Hepatic stellate cell (primary cell): ENCODE measurements around the gene MED13L.

Experiments
- DNase-seq: peaks from one replicate; pipeline ENCODE4 v3.0.0; 2011; ENCODE audit warnings: low spot score

The MED13L gene

DNA sequence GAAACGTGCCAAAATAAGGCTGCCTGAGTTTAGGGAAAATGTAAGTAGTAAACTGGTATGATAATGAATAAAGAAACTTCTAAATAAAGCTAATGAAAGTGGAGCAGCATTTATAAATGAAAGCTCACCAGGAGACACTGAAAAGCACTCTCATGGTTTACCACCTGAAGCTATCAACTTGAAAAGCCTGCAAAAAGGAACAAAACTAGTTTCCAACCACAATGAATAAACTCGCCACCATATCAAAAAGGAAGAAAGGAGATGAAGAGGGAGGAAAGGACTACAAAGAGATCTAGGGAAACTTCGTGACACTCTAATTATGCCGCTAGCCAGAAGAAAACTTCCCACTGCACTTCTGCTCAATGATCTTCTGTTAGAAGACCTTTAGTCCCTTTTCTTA, 66.7 kb downstream of the MED13L start:
- DNase-seq = no peak

GRCh38 chr12:116210131-116210530, 67.4 kb downstream of the MED13L start:
- no peak for DNase-seq

DNA sequence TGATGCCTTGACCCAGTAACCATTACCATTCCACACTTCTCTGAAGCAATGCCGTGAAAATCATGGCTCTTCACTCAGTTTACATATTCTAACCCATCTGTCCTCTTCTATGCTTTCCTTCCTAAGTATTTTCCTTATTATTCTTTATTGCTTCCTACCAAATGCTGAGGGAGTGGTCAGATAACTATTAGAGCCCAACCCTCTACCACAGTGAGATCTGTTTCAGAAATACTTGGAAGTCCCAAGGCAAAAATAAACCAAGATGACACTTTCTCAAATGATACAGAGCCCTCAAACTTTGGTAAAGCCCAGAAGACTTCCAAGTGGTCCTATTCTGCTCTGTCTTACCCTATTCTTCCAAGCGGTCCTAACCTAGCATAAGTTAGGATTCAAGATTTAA, 68.0 kb downstream of the MED13L start:
- DNase-seq = no peak

DNA sequence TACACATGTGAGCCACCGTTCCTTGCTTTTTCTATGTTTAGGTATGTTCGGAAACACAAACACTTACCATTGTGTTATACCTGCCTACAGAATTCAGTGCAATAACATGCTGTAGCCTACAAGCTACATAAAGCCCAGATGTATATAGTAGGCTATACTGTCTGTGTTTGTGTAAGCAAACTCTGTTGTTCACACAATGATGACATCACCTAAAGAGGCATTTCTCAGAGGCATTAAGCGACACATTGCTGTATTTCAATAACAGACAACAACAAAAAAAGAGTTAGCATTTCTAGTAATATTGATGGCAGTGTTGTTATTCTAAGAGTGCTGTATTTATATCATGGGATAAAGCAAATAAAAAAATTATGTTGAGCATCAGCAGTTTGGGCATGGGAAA, 70.2 kb downstream of the MED13L start:
- no peak for DNase-seq

DNA sequence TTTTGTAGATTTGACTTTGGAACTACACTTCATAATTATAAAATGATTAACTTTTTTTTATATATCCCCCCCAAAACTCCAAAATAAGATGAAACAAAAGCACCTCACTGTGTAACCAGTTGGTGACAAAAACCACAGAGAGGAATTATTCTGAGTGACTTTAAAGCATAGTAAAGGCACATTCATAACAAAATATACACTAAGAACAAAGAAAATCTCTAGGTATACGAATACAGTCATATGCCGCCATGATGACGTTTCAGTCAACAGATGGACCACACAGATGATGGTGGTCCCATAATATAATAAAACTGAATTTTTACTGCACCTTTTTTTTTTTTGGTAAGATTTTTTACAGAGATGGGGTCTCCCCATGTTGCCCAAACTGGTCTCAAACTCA, 70.7 kb downstream of the MED13L start:
- DNase-seq = no peak

DNA sequence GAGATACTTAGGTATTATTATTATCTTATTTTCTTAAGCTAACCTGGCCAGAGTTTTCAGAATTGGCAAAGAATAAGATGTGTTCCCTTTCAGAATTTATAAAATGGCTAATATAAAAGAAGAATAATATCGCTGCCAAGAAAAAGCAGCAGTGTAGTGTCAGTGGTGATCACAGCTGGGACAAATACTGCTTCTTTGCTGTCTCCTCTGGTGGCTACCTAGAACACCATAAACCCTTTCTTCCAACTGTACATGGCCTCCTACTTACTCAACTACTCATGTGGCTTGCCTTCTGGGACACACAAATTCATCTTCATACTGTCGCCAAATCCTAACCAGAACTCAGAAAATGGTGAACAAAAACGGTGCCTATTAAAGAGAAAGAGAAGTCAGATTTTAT, 72.7 kb downstream of the MED13L start:
- DNase-seq = no peak

DNA sequence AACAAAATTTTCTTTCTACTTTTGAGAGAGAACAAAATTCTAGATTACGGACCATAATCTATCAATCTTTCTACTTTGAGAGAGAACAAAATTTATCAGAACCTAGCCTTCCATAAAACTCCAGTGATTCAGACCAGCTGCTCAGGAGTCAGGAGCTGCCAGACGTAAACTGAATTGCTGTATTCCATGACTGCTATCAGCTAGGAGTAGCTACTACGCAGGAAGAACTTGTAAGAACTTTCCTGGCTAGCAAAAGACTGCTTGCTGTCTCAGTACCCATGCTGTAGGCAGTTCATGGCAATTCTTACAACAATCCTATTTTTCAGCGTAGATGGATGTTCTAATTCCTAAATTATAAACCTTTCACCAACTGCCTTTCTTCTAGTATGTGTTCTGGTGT, 73.3 kb downstream of the MED13L start:
- no peak for DNase-seq

- DNase-seq = no peak
Observed at GRCh38 chr12:116202940-116203339, 74.6 kb downstream of the MED13L start.

- DNase-seq = no peak
Observed at GRCh38 chr12:116202433-116202832, 75.1 kb downstream of the MED13L start.

DNA sequence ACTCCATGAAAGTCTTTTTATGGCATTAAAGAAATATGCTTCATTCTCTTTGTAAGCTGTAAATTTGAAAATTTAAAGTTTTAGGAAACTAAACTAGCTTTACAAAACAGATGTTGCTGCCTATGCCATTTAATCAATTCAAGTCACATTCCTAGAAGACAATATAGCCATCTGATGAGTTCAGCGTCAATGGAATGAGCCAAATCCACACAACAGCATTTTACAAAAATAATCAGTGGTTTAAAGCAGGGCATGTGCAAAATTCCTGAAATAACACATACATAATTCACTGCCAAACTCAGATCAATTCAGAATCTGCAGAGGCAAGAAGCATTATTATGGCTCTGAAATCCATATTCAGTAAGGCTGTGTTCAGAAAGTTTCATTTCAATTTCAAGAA, 75.6 kb downstream of the MED13L start:
- DNase-seq = no peak

GRCh38 chr12:116201359-116201758, 76.1 kb downstream of the MED13L start:
- no peak for DNase-seq

DNA sequence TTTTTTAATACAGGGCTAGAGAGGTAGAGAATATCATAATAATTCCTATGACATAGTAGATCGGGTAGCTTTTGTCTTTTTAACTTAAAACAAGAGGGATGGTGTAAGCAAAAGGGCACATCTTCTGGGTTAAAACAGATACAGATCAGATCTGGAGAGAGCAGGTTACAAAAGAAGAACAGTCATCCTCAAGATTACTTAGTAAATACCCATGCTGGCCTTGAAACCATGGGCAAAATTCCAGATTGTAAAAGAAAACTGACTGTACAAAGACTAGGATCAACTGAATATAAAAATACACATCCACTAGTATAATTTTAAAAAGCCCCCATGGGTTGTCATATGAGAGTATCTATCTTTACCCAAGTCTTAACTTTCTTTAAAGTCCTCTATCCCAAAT, 76.7 kb downstream of the MED13L start:
- DNase-seq = no peak

DNA sequence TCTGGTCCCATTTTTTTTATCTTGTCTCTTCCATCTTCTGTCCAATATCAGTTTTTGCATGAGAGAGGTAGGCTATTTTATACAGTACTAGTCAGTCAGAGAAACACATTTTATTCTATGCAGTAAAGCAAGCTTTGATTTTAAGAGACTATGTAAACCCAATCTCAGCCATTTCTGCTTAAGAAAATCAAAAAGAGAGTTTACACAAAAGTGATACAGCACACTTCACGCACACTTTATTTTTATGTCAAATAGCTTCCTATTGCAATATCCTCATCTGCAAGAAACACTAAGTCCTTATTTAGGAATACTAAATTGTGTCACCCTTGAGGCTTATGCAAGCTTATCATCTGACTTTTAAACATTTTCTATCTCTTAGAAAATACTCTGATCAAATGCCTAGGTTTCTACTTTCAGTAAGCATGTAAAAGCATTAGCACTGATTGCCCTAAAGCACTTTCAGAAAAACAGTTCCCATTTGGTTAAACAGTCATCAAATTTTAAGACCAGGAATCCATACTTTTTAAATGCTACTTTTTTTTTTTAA, 78.3 kb downstream of the MED13L start:
- no peak for DNase-seq

GRCh38 chr12:116196752-116197718, 80.5 kb downstream of the MED13L start:
- DNase-seq = no peak

- no peak for DNase-seq
Observed at GRCh38 chr12:116196226-116196625, 81.3 kb downstream of the MED13L start.

DNA sequence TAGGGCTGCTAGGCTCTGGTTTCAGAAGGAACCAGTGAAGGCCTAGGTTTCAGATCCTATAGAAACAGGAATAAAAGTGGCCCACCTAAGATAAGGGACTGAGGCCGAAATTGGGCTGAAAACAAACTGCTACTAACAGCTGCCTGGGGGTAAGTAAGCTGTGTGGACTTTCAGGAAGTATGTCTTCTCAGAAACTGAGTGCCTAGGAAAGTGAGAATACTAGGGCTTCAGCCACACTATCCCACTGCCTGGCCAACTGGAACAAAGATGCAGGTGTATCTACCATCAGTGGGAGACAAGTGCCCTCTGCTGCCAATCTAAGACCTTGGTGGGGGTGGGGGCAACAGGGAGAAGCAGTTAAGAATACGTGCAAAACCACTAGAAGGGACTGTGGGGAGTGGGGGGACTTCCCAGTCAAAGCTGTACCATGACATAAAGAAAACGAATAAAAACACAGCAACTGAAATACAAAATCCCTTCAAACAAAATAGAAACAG, 82.5 kb downstream of the MED13L start:
- no peak for DNase-seq

GRCh38 chr12:116189692-116190091, 87.8 kb downstream of the MED13L start:
- DNase-seq = no peak

GRCh38 chr12:116188581-116188980, 88.9 kb downstream of the MED13L start:
- DNase-seq = no peak

- DNase-seq = no peak
Observed at GRCh38 chr12:116187151-116187511, 90.4 kb downstream of the MED13L start.

- DNase-seq = no peak
Observed at GRCh38 chr12:116186482-116187150, 90.9 kb downstream of the MED13L start.

DNA sequence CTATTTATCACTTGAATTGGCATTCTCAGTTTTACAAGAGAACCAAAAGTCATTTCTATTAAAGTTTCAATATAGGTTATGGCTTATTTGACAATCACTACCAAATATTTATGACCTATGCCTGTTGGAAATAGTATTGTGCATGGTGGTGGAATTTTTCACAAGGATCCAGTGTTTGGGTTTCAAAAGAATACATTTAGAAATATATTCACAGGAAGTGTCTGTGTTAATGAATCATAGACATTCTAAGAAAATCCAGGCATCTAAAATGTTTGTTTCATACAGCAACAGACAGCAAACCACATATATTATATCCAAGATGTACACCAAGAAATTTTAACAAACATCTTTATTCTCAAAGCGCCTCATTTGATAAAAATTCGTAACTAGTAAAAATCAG, 92.7 kb downstream of the MED13L start:
- no peak for DNase-seq

GRCh38 chr12:116183741-116184141, 93.8 kb downstream of the MED13L start:
- DNase-seq = no peak
